Spleen (tissue), 7 donors: Measurements from ENCODE around the gene JAZF1.

Experiments
- CTCF ChIP-seq, 11 experiments: fragments of 200-600 bp in 7 of 11; fragments of 450-650 bp in 4 of 11; sonication (generic) in 4 of 11; IDR thresholded peaks in 8 of 11; conservative IDR thresholded peaks in 3 of 11; 1 replicate in 7 of 11; 2 replicates in 4 of 11; pipeline versions ENCODE4 v1.4.0 to v1.8.0; 2016 to 2021; ENCODE audit warnings: antibody characterized with exemption in 11 of 11, inconsistent platforms in 4 of 11, mild to moderate bottlenecking in 1 of 11
- POLR2A ChIP-seq, 3 donors: fragments of 450-650 bp; IDR thresholded peaks; one replicate each; pipeline ENCODE4 v1.5.1; 2017; ENCODE audit warnings: antibody characterized with exemption in 3 of 3, mild to moderate bottlenecking in 1 of 3
- POLR2AphosphoS5 ChIP-seq, 3 donors: sonication (generic); formaldehyde crosslinking; IDR thresholded peaks; one replicate each; pipeline ENCODE4 v1.5.1; 2017; ENCODE audit warnings: antibody characterized with exemption in 3 of 3
- donor health status: DM: no; HTN: no; CAD: no; lungs with moderate emphysema.
- donor health status: DM: no; HTN: no; CAD: no.
- donor health status: DM: no; HTN: no; CAD: no.

- no peak for TF ChIP-seq POLR2A (IDR thresholded peaks at IDR 0.05)
- no peak for TF ChIP-seq CTCF (IDR thresholded peaks at IDR 0.05 in 8 of 11, conservative IDR thresholded peaks at IDR 0.05 in 3 of 11)
- TF ChIP-seq POLR2AphosphoS5 (IDR thresholded peaks at IDR 0.05), result no peak
Measured at GRCh38 chr7:28152594-28152993, 28.0 kb downstream of the JAZF1 start.
